Smooth muscle cell (in vitro differentiated cells): ENCODE data around the gene OR6S1. TPM values are rescaled to one million over a fixed set of nuclear protein-coding genes. Genes with fewer than 3 reads are reported as not detected.

Experiments
- DNase-seq: peaks from one replicate; lab custom pipeline; 2025; ENCODE audit not compliant: unreplicated experiment; lab: John Stamatoyannopoulos, UW
- H2AFZ ChIP-seq: fragments of 200-600 bp; sonication (generic); 2 replicates; pipeline ENCODE4 v1.6.0; 2016; ENCODE audit warnings: antibody characterized with exemption, low read depth, mild to moderate bottlenecking
- H3F3A ChIP-seq: fragments of 200-600 bp; sonication (generic); 2 replicates; pipeline ENCODE4 v1.6.0; 2017; ENCODE audit warnings: antibody characterized with exemption, low read depth
- H3K27ac ChIP-seq: fragments of 200-600 bp; sonication (generic); 2 replicates; pipeline ENCODE4 v1.5.1; 2016; ENCODE audit warnings: low read depth, mild to moderate bottlenecking
- H3K27me3 ChIP-seq: fragments of 200-600 bp; sonication (generic); 2 replicates; pipeline ENCODE4 v1.6.1; 2016; ENCODE audit warnings: low read depth, mild to moderate bottlenecking
- H3K36me3 ChIP-seq: fragments of 200-600 bp; sonication (generic); 2 replicates; pipeline ENCODE4 v1.5.1; 2016; ENCODE audit warnings: low read depth
- H3K4me1 ChIP-seq: fragments of 200-600 bp; sonication (generic); 2 replicates; pipeline ENCODE4 v1.5.1; 2016; ENCODE audit warnings: low read depth
- H3K4me2 ChIP-seq: fragments of 200-600 bp; sonication (generic); 2 replicates; pipeline ENCODE4 v1.6.0; 2016; ENCODE audit warnings: mild to moderate bottlenecking
- H3K4me3 ChIP-seq: fragments of 200-600 bp; sonication (generic); 2 replicates; pipeline ENCODE4 v1.5.1; 2016; ENCODE audit warnings: mild to moderate bottlenecking
- H3K79me2 ChIP-seq: fragments of 200-600 bp; sonication (generic); 2 replicates; pipeline ENCODE4 v1.6.0; 2016; ENCODE audit warnings: low read depth, mild to moderate bottlenecking
- H3K9ac ChIP-seq: fragments of 200-600 bp; sonication (generic); 2 replicates; pipeline ENCODE4 v1.6.0; 2016; ENCODE audit warnings: low read depth
- H3K9me3 ChIP-seq: fragments of 200-600 bp; sonication (generic); replicated peaks from 2 replicates; pipeline ENCODE4 v1.5.1; 2016; ENCODE audit warnings: low read depth
- H4K20me1 ChIP-seq: fragments of 200-600 bp; sonication (generic); 2 replicates; pipeline ENCODE4 v1.6.0; 2016; ENCODE audit warnings: low read depth
- CTCF ChIP-seq: fragments of 200-600 bp; sonication (generic); IDR thresholded peaks from 2 replicates; pipeline ENCODE4 v1.5.1; 2017; ENCODE audit warnings: borderline replicate concordance, mild to moderate bottlenecking, antibody characterized with exemption; ENCODE audit not compliant: insufficient read depth, poor library complexity, severe bottlenecking
- WGBS: methylation state at CpG from one replicate; pipeline ENCODE4 v1.1.7; 2016; ENCODE audit warnings: low lambda C conversion rate; 5-methylcytosine and 5-hydroxymethylcytosine counted together
- polyA plus RNA-seq: library from polyadenylated mRNA; unstranded; fragments of >200 nt; fragmentation: Nextera tagmentation; extraction: Ambion mirVana; gene quantifications from 2 replicates; pipeline ENCODE4 v1.2.1, GENCODE V29; 2016
- total RNA-seq: library from RNA; depleted of rRNA; stranded (reverse); fragments of >200 nt; gene quantifications from 2 replicates; pipeline ENCODE4 v1.2.3, GENCODE V29; 2014

OR6S1 gene
- total and polyA plus RNA-seq, 2 experiments from 2014 or later = not detected

- H3K27me3 ChIP-seq = peaks cover 86% of the 10 kb centered on the region
- 84% methylated on average over 6 of the region's 6 CpGs for whole genome bisulfite sequencing
- no peaks in the 10 kb centered on the region for H3K79me2 ChIP-seq
- no peak for TF ChIP-seq CTCF
- no peaks in the 10 kb centered on the region for H4K20me1 ChIP-seq
- H3K4me2 ChIP-seq = no peak overlapping the region
- H3K36me3 ChIP-seq = no peaks in the 10 kb centered on the region
- no peak overlapping the region for H2AFZ ChIP-seq
- no peaks in the 10 kb centered on the region for H3K4me1 ChIP-seq
- no peak overlapping the region for H3K27ac ChIP-seq
- no peak for DNase-seq
- no peak overlapping the region for H3K4me3 ChIP-seq
- no peaks in the 10 kb centered on the region for H3K9me3 ChIP-seq
- no peak overlapping the region for H3K9ac ChIP-seq
- H3F3A ChIP-seq = no peaks in the 10 kb centered on the region
Measured at GRCh38 chr14:20659336-20659735, 17.8 kb upstream of the OR6S1 start.

- H3K9ac ChIP-seq = no peak overlapping the region
- H3K9me3 ChIP-seq = no peaks in the 10 kb centered on the region
- no peaks in the 10 kb centered on the region for H3K4me1 ChIP-seq
- WGBS = 82% methylated on average over 3 of the region's 3 CpGs
- no peaks in the 10 kb centered on the region for H4K20me1 ChIP-seq
- no peak for TF ChIP-seq CTCF
- no peaks in the 10 kb centered on the region for H3K36me3 ChIP-seq
- no peak overlapping the region for H2AFZ ChIP-seq
- no peaks in the 10 kb centered on the region for H3F3A ChIP-seq
- H3K79me2 ChIP-seq = no peaks in the 10 kb centered on the region
- H3K4me3 ChIP-seq = no peak overlapping the region
- no peak overlapping the region for H3K4me2 ChIP-seq
- H3K27ac ChIP-seq = no peak overlapping the region
- peaks cover 86% of the 10 kb centered on the region for H3K27me3 ChIP-seq
- no peak for DNase-seq
Measured at GRCh38 chr14:20658246-20658645, 16.8 kb upstream of the OR6S1 start.

GRCh38 chr14:20657216-20658211 is 16.0 kb upstream of the OR6S1 start:
- Histone ChIP-seq H3K27ac (no peak overlapping the region), H3K27me3 (peaks cover 86% of the 10 kb centered on the region), H2AFZ (no peak overlapping the region), H3K4me3 (no peak overlapping the region), H3F3A (no peaks in the 10 kb centered on the region), H3K4me1 (no peaks in the 10 kb centered on the region), H3K9ac (no peak overlapping the region), H4K20me1 (no peaks in the 10 kb centered on the region), H3K79me2 (no peaks in the 10 kb centered on the region), H3K9me3 (no peaks in the 10 kb centered on the region), H3K4me2 (no peak overlapping the region), H3K36me3 (no peaks in the 10 kb centered on the region)
- 22% methylated on average over 28 of the region's 28 CpGs for WGBS
- no peak for TF ChIP-seq CTCF
- no peak for DNase-seq
